Lung (tissue), 12 donors: Measurements from ENCODE around the gene RNF14. TPM values are rescaled to one million over a fixed set of nuclear protein-coding genes. Genes with fewer than 3 reads are reported as not detected.

Source experiments
- ATAC-seq: fragments of 200-7000 bp; cut with Tn5 transposase; one replicate; pipeline ENCODE4 v1.9.1; 2020; ENCODE audit warnings: moderate number of reproducible peaks; ENCODE audit not compliant: insufficient read depth, low FRiP score
- DNase-seq, 3 donors: peaks; one replicate each; pipeline ENCODE4 v3.0.0-alpha.2; 2013 to 2017
- H3K27ac ChIP-seq, 2 donors: one replicate each; pipeline ENCODE4 v1.5.1; 2013; ENCODE audit warnings: mild to moderate bottlenecking in 2 of 2, moderate library complexity in 2 of 2, control low read depth in 1 of 2, inconsistent platforms in 1 of 2, low read depth in 1 of 2, low read length in 1 of 2
- H3K27me3 ChIP-seq, 3 donors: one replicate each; pipeline ENCODE4 v1.5.1; 2013; ENCODE audit warnings: low read length in 2 of 3; ENCODE audit not compliant: control insufficient read depth in 3 of 3, insufficient read depth in 3 of 3
- H3K36me3 ChIP-seq, 4 donors: one replicate each; pipeline ENCODE4 v1.5.1; 2013; ENCODE audit warnings: low read length in 4 of 4, mild to moderate bottlenecking in 1 of 4, moderate library complexity in 1 of 4; ENCODE audit not compliant: control insufficient read depth in 4 of 4, insufficient read depth in 4 of 4
- H3K4me1 ChIP-seq, 5 donors: one replicate each; pipeline ENCODE4 v1.5.1; 2013; ENCODE audit warnings: low read length in 5 of 5, mild to moderate bottlenecking in 2 of 5, moderate library complexity in 1 of 5; ENCODE audit not compliant: control insufficient read depth in 5 of 5, insufficient read depth in 5 of 5
- H3K4me3 ChIP-seq: one replicate; pipeline ENCODE4 v1.5.1; 2013; ENCODE audit warnings: mild to moderate bottlenecking, control low read depth, moderate library complexity
- H3K9ac ChIP-seq, 2 donors: one replicate each; pipeline ENCODE4 v1.5.1; 2013; ENCODE audit warnings: low read length in 2 of 2, control low read depth in 1 of 2; ENCODE audit not compliant: insufficient read depth in 1 of 2
- H3K9me3 ChIP-seq, 4 donors: one replicate each; pipeline ENCODE4 v1.5.1; 2013; ENCODE audit warnings: low read length in 3 of 4, mild to moderate bottlenecking in 1 of 4, moderate library complexity in 1 of 4; ENCODE audit not compliant: control insufficient read depth in 4 of 4, insufficient read depth in 3 of 4
- WGBS, 2 donors: extraction: QIAGEN DNeasy Blood & Tissue Kit; methylation state at CpG; one replicate each; pipeline ENCODE4 v1.1.7; 2013; 5-methylcytosine and 5-hydroxymethylcytosine counted together
- polyA plus RNA-seq, 2 donors: library from polyadenylated mRNA; stranded (reverse); fragments of 200-250 nt; gene quantifications; one replicate each; pipeline ENCODE4 v1.2.1, GENCODE V29; 2013
- total RNA-seq, 2 donors: library from RNA; depleted of rRNA in 1 of 2; stranded (reverse); fragments of >200 nt in 1 of 2; gene quantifications; one replicate each; pipeline ENCODE4 v1.2.1, GENCODE V29; 2014 to 2021
- TF ChIP-seq, protein P1 (sequence below): IDR thresholded peaks from 2 replicates; pipeline ENCODE4 v1.5.1; 2012; ENCODE audit warnings: mild to moderate bottlenecking; ENCODE audit errors: control extremely low read depth, extremely low read depth
- donor health status: control.
- donor health status: control.
- donor health status: Bipolar disorder and iron deficiency.
- donor health status: healthy.
- donor health status: DM: yes; HTN: yes; CAD: no.

RNF14 gene
- total and polyA plus RNA-seq, 4 donors = 16.8 to 66.0 (median 45.1) TPM

DNA sequence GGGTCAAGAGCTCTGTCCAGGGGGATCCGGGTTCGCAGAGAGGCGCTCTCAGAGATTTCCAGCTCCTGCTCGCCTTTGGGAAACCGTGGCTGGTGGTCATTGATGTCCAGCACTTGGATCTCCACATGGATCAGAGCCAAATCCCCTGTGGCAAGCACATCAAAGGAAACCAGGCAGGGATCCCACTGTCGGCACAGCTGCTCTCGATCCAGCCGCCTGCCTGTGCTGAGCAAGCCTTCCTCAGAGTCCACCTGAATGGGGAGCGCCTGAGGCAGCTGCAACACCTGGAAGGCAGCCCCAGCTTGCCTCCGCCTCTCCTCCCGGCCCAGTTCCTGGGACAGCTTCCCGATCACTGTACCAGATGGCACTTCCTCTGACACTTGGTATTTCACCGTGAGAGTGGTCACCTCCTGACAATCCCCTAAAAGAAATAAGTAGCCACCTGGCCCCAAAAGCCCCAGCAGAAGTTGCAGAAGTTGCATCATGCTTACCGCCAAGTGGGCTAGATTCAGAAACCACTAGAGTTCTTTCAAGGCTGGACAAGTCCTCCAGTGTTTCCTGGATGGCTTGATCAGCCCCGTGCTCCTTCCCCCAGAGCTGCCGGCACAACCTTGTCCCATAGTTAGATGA lies 11.4 kb upstream of the RNF14 start:
- H3K4me1 ChIP-seq = peaks cover 0 to 8% (median 6%) of the 10 kb centered on the region in 5 donors
- TF ChIP-seq, protein P1, sequence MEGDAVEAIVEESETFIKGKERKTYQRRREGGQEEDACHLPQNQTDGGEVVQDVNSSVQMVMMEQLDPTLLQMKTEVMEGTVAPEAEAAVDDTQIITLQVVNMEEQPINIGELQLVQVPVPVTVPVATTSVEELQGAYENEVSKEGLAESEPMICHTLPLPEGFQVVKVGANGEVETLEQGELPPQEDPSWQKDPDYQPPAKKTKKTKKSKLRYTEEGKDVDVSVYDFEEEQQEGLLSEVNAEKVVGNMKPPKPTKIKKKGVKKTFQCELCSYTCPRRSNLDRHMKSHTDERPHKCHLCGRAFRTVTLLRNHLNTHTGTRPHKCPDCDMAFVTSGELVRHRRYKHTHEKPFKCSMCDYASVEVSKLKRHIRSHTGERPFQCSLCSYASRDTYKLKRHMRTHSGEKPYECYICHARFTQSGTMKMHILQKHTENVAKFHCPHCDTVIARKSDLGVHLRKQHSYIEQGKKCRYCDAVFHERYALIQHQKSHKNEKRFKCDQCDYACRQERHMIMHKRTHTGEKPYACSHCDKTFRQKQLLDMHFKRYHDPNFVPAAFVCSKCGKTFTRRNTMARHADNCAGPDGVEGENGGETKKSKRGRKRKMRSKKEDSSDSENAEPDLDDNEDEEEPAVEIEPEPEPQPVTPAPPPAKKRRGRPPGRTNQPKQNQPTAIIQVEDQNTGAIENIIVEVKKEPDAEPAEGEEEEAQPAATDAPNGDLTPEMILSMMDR = no peak
- peak overlapping the region; percentile 41 for H3K4me3 ChIP-seq
- no peaks in the 10 kb centered on the region for H3K36me3 ChIP-seq
- WGBS, 2 donors = 46 to 52% methylated on average over 16 of the region's 16 CpGs
- no peaks in the 10 kb centered on the region for H3K9me3 ChIP-seq
- ATAC-seq (no peak), DNase-seq (no peak)
- H3K27ac ChIP-seq = peak overlapping the region; percentile 58 to 86
- no peaks in the 10 kb centered on the region for H3K27me3 ChIP-seq
- no peak overlapping the region for H3K9ac ChIP-seq

DNA sequence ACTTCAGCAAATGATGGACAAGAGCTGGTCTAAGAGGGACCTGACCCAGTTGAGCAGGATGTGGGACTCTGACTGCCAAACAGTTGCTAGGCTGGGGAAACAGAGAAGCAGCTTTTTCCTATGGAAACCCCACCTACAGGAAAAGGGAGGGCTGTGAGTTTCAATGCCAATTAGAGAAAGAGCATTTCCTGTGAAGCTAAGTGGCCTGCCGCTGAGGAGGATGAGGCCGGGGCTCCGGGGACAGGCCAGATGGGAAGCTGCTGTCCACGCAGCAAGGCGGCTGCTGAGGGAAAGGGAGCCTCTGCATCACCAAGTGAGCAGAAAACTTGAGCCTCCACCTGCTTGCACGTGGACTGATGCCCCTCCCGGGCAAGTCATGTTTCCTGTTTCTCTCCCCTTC lies 10.8 kb upstream of the RNF14 start, which contains the start of gene PCDH12:
Gene PCDH12, minus strand, starts transcription at position 90 of the 400 bp plus-strand sequence. CDS start 351 bp downstream, outside the sequence.
- no peaks in the 10 kb centered on the region for H3K9me3 ChIP-seq
- peak; percentile 20 for ATAC-seq
- no peak within 1 kb of the TSS for H3K9ac ChIP-seq
- H3K4me3 ChIP-seq = peak within 1 kb of the TSS; percentile 41
- WGBS, 2 donors = 7 to 11% methylated on average over 7 of the region's 7 CpGs
- TF ChIP-seq, protein P1 = no peak
- H3K27me3 ChIP-seq = no peaks in the 10 kb centered on the region
- H3K4me1 ChIP-seq = peaks cover 0 to 8% (median 6%) of the 10 kb centered on the region in 5 donors
- peak; percentile 70 to 90 (median 83) for DNase-seq
- no peaks in the 10 kb centered on the region for H3K36me3 ChIP-seq
- peak within 1 kb of the TSS; percentile 58 to 86 for H3K27ac ChIP-seq

DNA sequence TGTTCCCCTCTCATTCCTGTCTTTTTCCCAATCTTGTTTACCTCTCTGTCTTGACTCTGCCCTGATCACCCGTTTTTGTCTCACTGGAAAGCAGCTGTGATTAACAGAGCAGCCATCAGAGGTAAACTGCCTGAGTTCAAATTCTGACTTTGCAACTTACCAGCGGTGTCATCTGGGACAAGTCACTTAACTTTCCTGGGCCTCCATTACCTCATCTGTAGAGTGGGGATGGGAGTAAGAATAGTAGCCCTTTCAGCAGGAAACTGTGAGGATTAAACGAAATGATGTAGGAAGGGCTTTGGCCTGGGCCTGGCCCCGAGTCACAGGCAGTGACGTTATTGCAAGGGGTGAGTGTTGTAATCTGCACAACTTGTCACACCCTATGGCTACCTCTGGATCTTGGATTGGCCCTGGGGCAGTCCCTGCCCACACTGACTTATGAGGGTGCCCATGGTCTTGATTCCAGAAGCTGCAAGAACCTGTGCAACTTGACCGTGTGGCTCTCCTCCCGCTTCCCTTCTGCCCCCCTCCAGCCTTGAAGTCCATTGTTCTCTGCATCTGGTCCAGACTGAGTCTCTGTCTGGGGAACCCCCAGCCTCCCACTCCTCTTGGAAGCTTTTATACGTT lies 10.2 kb upstream of the RNF14 start:
- TF ChIP-seq, protein P1 = no peak
- Histone ChIP-seq H3K9me3 (no peaks in the 10 kb centered on the region), H3K27me3 (no peaks in the 10 kb centered on the region), H3K4me3 (no peak overlapping the region), H3K9ac (no peak overlapping the region), H3K36me3 (no peaks in the 10 kb centered on the region), H3K4me1 (peaks cover 0 to 8% (median 6%) of the 10 kb centered on the region in 5 donors), H3K27ac (peak overlapping the region; percentile 26 to 86)
- peak in 1 of 3 donors; percentile 32 for DNase-seq
- WGBS, 2 donors = 42 to 45% methylated on average over 8 of the region's 8 CpGs
- ATAC-seq = peak; percentile 10
